ENCODE results near the gene KRTAP25-1.

KRTAP25-1 gene

DNA sequence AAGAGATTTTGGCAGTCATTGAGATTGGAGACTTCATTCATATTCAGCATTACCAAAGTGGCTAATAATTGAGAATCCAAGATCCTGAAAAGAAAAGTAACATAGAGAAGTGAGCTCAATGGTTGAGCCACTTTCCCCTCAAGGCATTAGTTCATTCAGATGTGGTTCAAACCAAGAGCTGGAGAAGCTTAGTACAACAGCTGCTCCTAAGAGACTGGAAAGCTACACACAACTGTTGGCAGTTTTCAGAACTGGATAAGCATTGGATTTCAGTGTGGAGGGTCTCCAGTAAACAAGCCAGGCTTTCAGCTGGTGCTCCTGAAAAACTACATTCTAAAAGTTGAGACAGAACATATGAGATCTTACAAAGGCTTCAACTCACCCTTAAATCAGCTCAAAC, 44.3 kb downstream of the KRTAP25-1 start:
- no peak overlapping the region for H3K9ac ChIP-seq (ENCODE audit: low read depth, low read length)
- no peak overlapping the region for H3K4me2 ChIP-seq (ENCODE audit: low read length)
- H3K4me3 ChIP-seq (ENCODE audit: low read length) = no peak overlapping the region
- H3K36me3 ChIP-seq (ENCODE audit: insufficient read depth, low read length) = no peaks in the 10 kb centered on the region
- peaks cover 7% of the 10 kb centered on the region for H3K9me3 ChIP-seq (replicated peaks; ENCODE audit: low read length)
- H3K27me3 ChIP-seq (ENCODE audit: control insufficient read depth, insufficient read depth, low read length) = no peaks in the 10 kb centered on the region
- no peaks in the 10 kb centered on the region for H3K4me1 ChIP-seq (ENCODE audit: control insufficient read depth, insufficient read depth, low read length)

- peaks cover 3% of the 10 kb centered on the region for H3K9me3 ChIP-seq (replicated peaks; ENCODE audit: low read length)
- H3K9ac ChIP-seq (ENCODE audit: low read depth, low read length) = no peak overlapping the region
- no peaks in the 10 kb centered on the region for H3K4me1 ChIP-seq (ENCODE audit: control insufficient read depth, insufficient read depth, low read length)
These were observed 45.6 kb downstream of the KRTAP25-1 start for GRCh38 chr21:30243691-30244090.

GRCh38 chr21:30240661-30241060, 48.7 kb downstream of the KRTAP25-1 start:
- H3K36me3 ChIP-seq (ENCODE audit: insufficient read depth, low read length) = no peaks in the 10 kb centered on the region
- H3K4me2 ChIP-seq (ENCODE audit: low read length) = no peak overlapping the region
- H3K27me3 ChIP-seq (ENCODE audit: control insufficient read depth, insufficient read depth, low read length) = no peaks in the 10 kb centered on the region
- H3K9me3 ChIP-seq (replicated peaks; ENCODE audit: low read length) = peaks cover 3% of the 10 kb centered on the region
- H3K9ac ChIP-seq (ENCODE audit: low read depth, low read length) = no peak overlapping the region
- no peaks in the 10 kb centered on the region for H3K4me1 ChIP-seq (ENCODE audit: control insufficient read depth, insufficient read depth, low read length)
- no peak overlapping the region for H3K4me3 ChIP-seq (ENCODE audit: low read length)

More at GRCh38 chr21:30243691-30244090, 45.6 kb downstream of the KRTAP25-1 start:
- Histone ChIP-seq H3K27me3 (ENCODE audit: control insufficient read depth, insufficient read depth, low read length) (no peaks in the 10 kb centered on the region), H3K4me3 (ENCODE audit: low read length) (no peak overlapping the region), H3K4me2 (ENCODE audit: low read length) (no peak overlapping the region), H3K36me3 (ENCODE audit: insufficient read depth, low read length) (no peaks in the 10 kb centered on the region)

Data from skeletal muscle satellite cell (primary cell).